BE2C (cell line): ENCODE data around the gene ASTN2.

Experiments
- DNase-seq: peaks from one replicate; pipeline ENCODE4 v3.0.0-alpha.2; 2020
- H3K27me3 ChIP-seq: fragments of 250-450 bp; sonication (Bioruptor Pico); 2 replicates; pipeline ENCODE4 v1.5.1; 2020; ENCODE audit warnings: mild to moderate bottlenecking
- H3K36me3 ChIP-seq: fragments of 250-450 bp; sonication (Bioruptor Pico); 2 replicates; pipeline ENCODE4 v1.5.1; 2020; ENCODE audit warnings: mild to moderate bottlenecking
- H3K4me1 ChIP-seq: fragments of 250-450 bp; sonication (Bioruptor Pico); 2 replicates; pipeline ENCODE4 v1.5.1; 2020
- H3K4me3 ChIP-seq: 2 replicates; pipeline ENCODE4 v1.5.1; 2011; ENCODE audit warnings: low read depth, low read length
- H3K9me3 ChIP-seq: fragments of 250-450 bp; sonication (Bioruptor Pico); 2 replicates; pipeline ENCODE4 v1.5.1; 2020
- TF ChIP-seq, protein P1 (sequence below): IDR thresholded peaks from 2 replicates; pipeline ENCODE4 v1.5.1; 2012; ENCODE audit warnings: mild to moderate bottlenecking, low read depth, low read length

The ASTN2 gene

DNA sequence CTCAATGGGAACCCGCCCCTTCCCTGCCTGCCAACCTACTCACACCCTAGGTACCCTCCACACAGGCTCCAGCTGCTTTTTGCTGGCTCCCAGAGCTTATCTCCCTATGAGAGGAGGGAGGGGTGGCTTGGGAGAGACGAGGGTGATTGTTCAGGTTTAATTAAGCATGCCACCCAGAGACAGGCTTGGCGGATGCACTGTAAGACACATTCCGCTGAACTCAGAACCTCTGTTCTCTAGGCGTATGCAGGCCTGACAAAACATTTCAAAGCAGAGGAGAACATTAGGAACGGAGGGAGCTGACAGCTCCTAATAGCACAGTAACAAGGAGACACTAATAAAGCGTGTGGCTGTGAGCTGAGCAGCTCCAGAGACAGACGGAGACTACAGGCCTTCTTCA, 647.6 kb downstream of the ASTN2 start:
- no peak overlapping the region for H3K4me3 ChIP-seq
- TF ChIP-seq, protein P1, sequence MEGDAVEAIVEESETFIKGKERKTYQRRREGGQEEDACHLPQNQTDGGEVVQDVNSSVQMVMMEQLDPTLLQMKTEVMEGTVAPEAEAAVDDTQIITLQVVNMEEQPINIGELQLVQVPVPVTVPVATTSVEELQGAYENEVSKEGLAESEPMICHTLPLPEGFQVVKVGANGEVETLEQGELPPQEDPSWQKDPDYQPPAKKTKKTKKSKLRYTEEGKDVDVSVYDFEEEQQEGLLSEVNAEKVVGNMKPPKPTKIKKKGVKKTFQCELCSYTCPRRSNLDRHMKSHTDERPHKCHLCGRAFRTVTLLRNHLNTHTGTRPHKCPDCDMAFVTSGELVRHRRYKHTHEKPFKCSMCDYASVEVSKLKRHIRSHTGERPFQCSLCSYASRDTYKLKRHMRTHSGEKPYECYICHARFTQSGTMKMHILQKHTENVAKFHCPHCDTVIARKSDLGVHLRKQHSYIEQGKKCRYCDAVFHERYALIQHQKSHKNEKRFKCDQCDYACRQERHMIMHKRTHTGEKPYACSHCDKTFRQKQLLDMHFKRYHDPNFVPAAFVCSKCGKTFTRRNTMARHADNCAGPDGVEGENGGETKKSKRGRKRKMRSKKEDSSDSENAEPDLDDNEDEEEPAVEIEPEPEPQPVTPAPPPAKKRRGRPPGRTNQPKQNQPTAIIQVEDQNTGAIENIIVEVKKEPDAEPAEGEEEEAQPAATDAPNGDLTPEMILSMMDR: no peak
- H3K9me3 ChIP-seq: no peaks in the 10 kb centered on the region
- peaks cover 11% of the 10 kb centered on the region for H3K36me3 ChIP-seq
- H3K4me1 ChIP-seq: no peaks in the 10 kb centered on the region
- no peak for DNase-seq
- H3K27me3 ChIP-seq: no peaks in the 10 kb centered on the region

DNA sequence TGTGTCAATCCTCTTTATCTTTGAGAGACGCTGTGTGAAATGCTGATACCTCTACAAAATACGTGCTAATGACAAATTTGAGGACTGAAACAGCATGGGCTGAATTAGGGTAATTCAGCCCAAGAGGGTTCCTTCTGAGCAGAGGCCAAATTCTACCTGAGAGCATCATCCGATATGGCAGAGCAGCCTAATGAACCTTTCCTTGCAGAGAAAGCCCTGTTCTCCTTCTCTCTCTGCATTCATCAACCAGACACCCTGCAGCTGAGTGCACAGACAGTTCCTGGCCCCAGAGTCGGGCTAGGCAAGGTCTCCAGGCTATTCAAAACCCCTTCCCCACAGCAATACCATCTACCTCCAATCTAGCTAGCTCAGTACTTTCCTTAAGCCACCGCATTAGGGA, 649.8 kb downstream of the ASTN2 start:
- H3K36me3 ChIP-seq: peaks cover 2% of the 10 kb centered on the region; the same call in 1 of the 2 replicates
- no peaks in the 10 kb centered on the region for H3K4me1 ChIP-seq
- DNase-seq: no peak
- H3K4me3 ChIP-seq: no peak overlapping the region
- TF ChIP-seq, protein P1: no peak
- H3K27me3 ChIP-seq: no peaks in the 10 kb centered on the region
- H3K9me3 ChIP-seq: no peaks in the 10 kb centered on the region

DNA sequence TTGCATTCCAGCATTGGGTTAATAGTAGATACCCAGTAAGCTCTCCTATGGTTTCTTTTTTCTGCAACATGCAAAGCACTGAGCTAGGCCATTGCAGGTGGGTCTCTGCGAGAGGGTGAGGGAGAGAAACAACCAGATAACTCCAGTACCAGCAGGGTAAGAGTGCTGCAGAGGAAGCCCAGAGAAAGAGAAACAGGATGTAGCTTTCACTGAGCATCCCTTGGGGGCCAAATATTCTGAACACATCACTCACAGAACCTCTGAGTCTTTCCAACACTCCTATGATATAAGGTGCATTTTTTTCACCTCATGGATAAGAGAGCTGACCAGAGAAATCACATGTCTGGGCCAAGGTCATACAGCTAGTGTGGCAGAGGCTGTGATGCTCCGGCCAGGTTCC, 651.1 kb downstream of the ASTN2 start:
- no peak for DNase-seq
- no peaks in the 10 kb centered on the region; the same call in 1 of the 2 replicates for H3K36me3 ChIP-seq
- no peaks in the 10 kb centered on the region for H3K9me3 ChIP-seq
- H3K4me1 ChIP-seq: no peaks in the 10 kb centered on the region
- TF ChIP-seq, protein P1: no peak
- H3K4me3 ChIP-seq: no peak overlapping the region
- H3K27me3 ChIP-seq: no peaks in the 10 kb centered on the region

DNA sequence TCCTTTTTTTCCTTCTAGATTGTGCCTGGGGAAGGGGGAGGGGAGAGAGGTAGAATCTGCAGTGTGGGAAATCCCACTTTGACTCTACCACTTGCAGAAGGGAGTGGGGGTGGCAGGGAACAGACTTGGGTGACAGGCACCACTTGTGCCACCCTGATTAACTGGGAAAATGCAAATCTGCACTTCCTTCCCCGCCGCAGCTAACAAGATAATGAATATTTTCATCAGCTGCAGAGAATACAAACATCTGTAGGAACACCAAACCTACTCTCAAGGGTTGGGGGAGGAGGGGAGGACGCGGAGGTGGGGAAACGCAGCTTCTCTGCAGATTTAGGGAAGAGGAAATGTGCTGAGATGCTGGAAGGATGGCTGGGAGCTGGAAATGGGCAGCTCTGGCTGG, 654.2 kb downstream of the ASTN2 start:
- no peak overlapping the region for H3K4me3 ChIP-seq
- H3K27me3 ChIP-seq: no peaks in the 10 kb centered on the region
- H3K36me3 ChIP-seq: peaks cover 5% of the 10 kb centered on the region; the same call in 1 of the 2 replicates
- no peak for DNase-seq
- TF ChIP-seq, protein P1: no peak
- H3K9me3 ChIP-seq: no peaks in the 10 kb centered on the region
- H3K4me1 ChIP-seq: no peaks in the 10 kb centered on the region

DNA sequence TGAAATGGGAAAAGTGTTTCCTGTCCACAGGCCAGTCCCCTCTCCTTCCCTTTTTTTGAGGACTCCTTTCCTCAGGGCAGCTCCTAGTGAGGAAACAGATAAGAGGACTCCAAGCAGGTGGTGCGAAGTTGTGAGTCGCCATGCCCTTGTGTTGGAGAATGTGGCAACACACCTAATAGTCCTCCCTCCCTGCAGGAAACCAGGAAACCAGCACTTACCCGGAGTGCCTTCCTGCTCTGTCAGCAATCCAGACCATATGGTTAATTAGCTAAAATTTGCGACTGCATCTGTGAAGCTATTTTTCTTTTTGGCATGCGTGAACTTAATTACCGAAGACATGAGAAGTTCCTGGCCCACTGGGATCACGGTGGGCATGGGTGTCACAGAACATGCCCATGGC, 657.8 kb downstream of the ASTN2 start:
- no peak overlapping the region for H3K4me3 ChIP-seq
- TF ChIP-seq, protein P1: no peak
- H3K4me1 ChIP-seq: no peaks in the 10 kb centered on the region
- no peak for DNase-seq
- H3K36me3 ChIP-seq: peaks cover 5% of the 10 kb centered on the region; the same call in 1 of the 2 replicates
- no peaks in the 10 kb centered on the region for H3K9me3 ChIP-seq
- H3K27me3 ChIP-seq: no peaks in the 10 kb centered on the region

DNA sequence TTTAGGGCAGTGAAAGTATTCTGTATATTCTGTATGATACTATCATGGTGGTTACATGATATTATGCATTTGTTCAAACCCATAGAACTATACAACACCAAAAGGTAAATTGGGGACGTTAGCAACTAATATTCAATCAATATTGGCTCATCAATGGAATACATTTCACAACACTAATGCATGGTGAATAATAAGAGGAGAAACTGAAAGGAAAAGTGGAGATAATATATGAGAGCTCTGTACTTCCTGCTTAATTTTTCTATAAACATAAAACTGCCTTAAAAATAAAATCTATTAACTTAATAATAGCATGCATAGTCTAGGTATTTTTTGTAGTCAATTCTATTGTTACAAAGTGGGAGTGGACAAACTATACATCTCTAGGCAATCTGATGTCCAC, 661.5 kb downstream of the ASTN2 start:
- TF ChIP-seq, protein P1: no peak

More for the DNA sequence above, 661.5 kb downstream of the ASTN2 start:
- Histone ChIP-seq H3K4me3 (no peak overlapping the region), H3K27me3 (no peaks in the 10 kb centered on the region), H3K36me3 (peaks cover 5% of the 10 kb centered on the region; the same call in 1 of the 2 replicates), H3K4me1 (no peaks in the 10 kb centered on the region), H3K9me3 (no peaks in the 10 kb centered on the region)
- DNase-seq: no peak
